T-cell (primary cell): ENCODE measurements around the gene ZBTB3. TPM values are rescaled to one million over a fixed set of nuclear protein-coding genes. Genes with fewer than 3 reads are reported as not detected.
A peak's percentile ranks its signal among the peaks of the same experiment; 100 is the strongest.

ENCODE experiments used
- ATAC-seq, 4 experiments: fragments of 200-7000 bp in 3 of 4; fragments of 150-1000 bp in 1 of 4; cut with Tn5 transposase; replicated peaks in 1 of 4; 1 replicate in 3 of 4; 2 replicates in 1 of 4; pipeline ENCODE4 v1.10.0; 2021; ENCODE audit warnings: moderate library complexity in 3 of 4, mild to moderate bottlenecking in 2 of 4, moderate number of reproducible peaks in 1 of 4
- CTCF ChIA-PET, 2 donors: fragments of 300-600 bp; sonication (Branson Sonifier 250); formaldehyde crosslinking; loops; one replicate each; lab custom pipeline; 2022; ENCODE audit warnings: antibody characterized with exemption in 2 of 2; lab: Charles Lee
- POLR2A ChIA-PET, 2 donors: fragments of 300-600 bp; sonication (Branson Sonifier 250); formaldehyde crosslinking; loops; one replicate each; lab custom pipeline; 2022; ENCODE audit warnings: antibody characterized with exemption in 2 of 2; lab: Charles Lee
- DNase-seq, 35 experiments: peaks; one replicate each; pipeline versions ENCODE4 v3.0.0 to v3.0.0-alpha.2; 2013 to 2023
- H3K27ac ChIP-seq: one replicate; pipeline ENCODE4 v1.5.1; 2013; ENCODE audit warnings: low read length
- H3K27me3 ChIP-seq, 2 experiments: replicated peaks in 1 of 2; 1 replicate in 1 of 2; 2 replicates in 1 of 2; pipeline versions ENCODE4 v1.6.1 to v1.7.0; 2013; ENCODE audit warnings: low read length in 1 of 2, mixed read lengths in 1 of 2; ENCODE audit not compliant: control insufficient read depth in 2 of 2, insufficient read depth in 2 of 2; ENCODE audit errors: extremely low read depth in 1 of 2
- H3K36me3 ChIP-seq, 2 donors: 1 replicate in 1 of 2; 2 replicates in 1 of 2; pipeline versions ENCODE4 v1.6.1 to v1.7.0; 2013; ENCODE audit warnings: low read length in 1 of 2; ENCODE audit not compliant: control insufficient read depth in 2 of 2, insufficient read depth in 1 of 2; ENCODE audit errors: extremely low read depth in 1 of 2
- H3K4me1 ChIP-seq, 2 experiments: 1 replicate in 1 of 2; 2 replicates in 1 of 2; pipeline versions ENCODE4 v1.6.1 to v1.7.0; 2013; ENCODE audit warnings: low read length in 2 of 2, mixed read lengths in 1 of 2; ENCODE audit not compliant: insufficient read depth in 2 of 2, control insufficient read depth in 1 of 2; ENCODE audit errors: extremely low read depth in 1 of 2
- H3K4me3 ChIP-seq, 2 donors: 1 replicate in 1 of 2; 2 replicates in 1 of 2; pipeline versions ENCODE4 v1.5.1 to v1.7.0; 2013; ENCODE audit warnings: mild to moderate bottlenecking in 2 of 2, low read length in 1 of 2, moderate library complexity in 1 of 2; ENCODE audit not compliant: control insufficient read depth in 1 of 2; ENCODE audit errors: extremely low read depth in 1 of 2
- H3K9me3 ChIP-seq: 2 replicates; pipeline ENCODE4 v1.7.0; 2013
- H3K27ac Mint-ChIP-seq, 2 donors: one replicate each; pipeline ENCODE4 v1.8.0; 2020 to 2021; ENCODE audit warnings: mild to moderate bottlenecking in 2 of 2, mixed read lengths in 2 of 2
- H3K27me3 Mint-ChIP-seq, 2 donors: one replicate each; pipeline ENCODE4 v1.8.0; 2021 to 2022; ENCODE audit warnings: mixed read lengths in 2 of 2
- H3K36me3 Mint-ChIP-seq: one replicate; pipeline ENCODE4 v1.8.0; 2021; ENCODE audit warnings: mixed read lengths
- H3K4me1 Mint-ChIP-seq, 3 donors: one replicate each; pipeline ENCODE4 v1.8.0; 2020 to 2022; ENCODE audit warnings: mixed read lengths in 3 of 3, mild to moderate bottlenecking in 1 of 3
- H3K4me3 Mint-ChIP-seq, 3 donors: one replicate each; pipeline ENCODE4 v1.8.0; 2020 to 2022; ENCODE audit warnings: mild to moderate bottlenecking in 3 of 3, mixed read lengths in 3 of 3, moderate library complexity in 3 of 3
- H3K9me3 Mint-ChIP-seq, 3 donors: one replicate each; pipeline ENCODE4 v1.8.0; 2020 to 2022; ENCODE audit warnings: mixed read lengths in 3 of 3
- WGBS: methylation state at CpG from one replicate; pipeline ENCODE4 v1.1.5; 2013; ENCODE audit warnings: missing lambda C conversion rate; ENCODE audit not compliant: insufficient coverage; 5-methylcytosine and 5-hydroxymethylcytosine counted together
- total RNA-seq, 35 experiments: library from RNA in 6 of 35; stranded (reverse) in 6 of 35; fragments of 120-200 nt in 1 of 35; gene quantifications; one replicate each; pipeline versions ENCODE4 v1.2.1 to v1.2.4 and lab custom pipeline; 2013 to 2026

The ZBTB3 gene
- total RNA-seq, 5 donors from 2014 or later (not counting 1 experiment from before 2014, with no cell fraction given): 5.9 to 24.6 (median 22.9) TPM

DNA sequence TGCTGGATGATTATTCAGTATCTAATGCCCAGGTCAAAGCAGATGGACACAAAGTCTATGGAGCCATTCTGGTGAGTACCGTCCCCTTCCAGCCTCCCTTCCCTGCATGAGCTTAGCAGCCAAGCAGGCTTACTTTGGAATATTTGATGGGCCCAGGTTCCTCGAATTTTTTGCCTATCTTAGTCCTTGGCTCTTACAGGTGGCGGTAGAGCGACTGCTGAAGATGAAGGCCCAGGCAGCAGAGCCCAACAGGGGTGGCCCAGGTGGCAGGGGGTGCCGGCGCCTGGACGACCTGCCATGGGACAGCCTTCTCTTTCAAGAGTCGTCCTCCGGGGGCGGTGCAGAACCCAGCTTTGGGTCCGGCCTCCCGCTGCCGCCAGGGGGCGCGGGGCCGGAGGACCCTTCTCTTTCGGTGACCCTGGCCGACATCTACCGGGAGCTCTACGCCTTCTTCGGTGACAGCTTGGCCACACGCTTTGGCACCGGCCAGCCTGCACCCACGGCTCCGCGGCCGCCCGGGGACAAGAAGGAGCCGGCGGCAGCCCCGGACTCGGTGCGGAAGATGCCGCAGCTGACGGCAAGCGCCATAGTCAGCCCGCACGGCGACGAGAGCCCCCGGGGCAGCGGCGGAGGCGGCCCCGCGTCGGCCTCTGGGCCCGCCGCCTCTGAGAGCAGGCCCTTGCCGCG is 32.5 kb upstream of the ZBTB3 start:
- Histone ChIP-seq H3K9me3 (no peaks in the 10 kb centered on the region), H3K27me3 (no peaks in the 10 kb centered on the region), H3K4me1 (peaks cover 14 to 44% of the 10 kb centered on the region in 2 experiments), H3K36me3 (peaks cover 10 to 29% of the 10 kb centered on the region in 2 donors), H3K27ac (peak overlapping the region; percentile 61), H3K4me3 (peak overlapping the region; percentile 85 to 96)
- ATAC-seq: peak; percentile 69 to 76 (median 72)
- POLR2A ChIA-PET: interaction anchor here (0.6 to 4.0 kb wide), 10 partner anchors 14 to 121 kb away, joined by 3 to 23 read pairs (median 5); partner anchors contain the start of genes C11orf98 (in 1 of the 2), CSKMT (in 1 of the 2), HNRNPUL2 (in 1 of the 2) and STX5 (in 1 of the 2)
- no peaks in the 10 kb centered on the region for H3K27me3 Mint-ChIP-seq
- peak; percentile 55 to 91 (median 76) for DNase-seq
- H3K9me3 Mint-ChIP-seq: no peaks in the 10 kb centered on the region
- peak overlapping the region; percentile 82 to 91 (median 85) for H3K4me3 Mint-ChIP-seq
- H3K36me3 Mint-ChIP-seq: peaks cover 16% of the 10 kb centered on the region
- 2% methylated on average over 51 of the region's 51 CpGs for WGBS
- CTCF ChIA-PET: interaction anchor here (0.6 to 3.4 kb wide), 26 partner anchors 12 to 362 kb away, joined by 3 to 32 read pairs (median 4); partner anchors contain the start of genes C11orf98 (in 1 of the 2), CSKMT (in 1 of the 2), HNRNPUL2 (in 1 of the 2) and NXF1 (in 1 of the 2)
- H3K27ac Mint-ChIP-seq: peak overlapping the region; percentile 93 to 95
- H3K4me1 Mint-ChIP-seq: peaks cover 34 to 45% (median 42%) of the 10 kb centered on the region in 3 donors

DNA sequence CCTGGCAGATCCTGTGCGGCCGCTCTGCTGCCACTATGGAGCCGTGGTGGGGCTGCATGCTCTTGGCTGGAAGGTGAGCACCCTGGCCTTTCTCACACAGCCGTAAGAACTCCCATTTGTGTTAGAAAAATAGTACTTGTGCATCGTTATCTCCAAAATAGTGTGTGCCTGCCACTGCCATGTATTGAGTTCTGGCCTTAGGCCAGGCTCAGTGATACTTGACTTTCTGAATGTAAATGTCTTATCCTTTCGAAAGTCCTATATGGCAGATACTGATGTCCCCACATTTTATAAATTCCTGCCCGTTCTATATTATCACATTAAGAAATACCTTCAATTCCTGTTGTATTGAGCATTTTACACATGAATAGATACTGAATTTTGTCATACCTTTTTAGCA is 28.8 kb upstream of the ZBTB3 start:
- Histone ChIP-seq H3K27ac (no peak overlapping the region), H3K4me1 (peaks cover 7 to 12% of the 10 kb centered on the region in 2 experiments), H3K9me3 (no peaks in the 10 kb centered on the region), H3K36me3 (peaks cover 11 to 17% of the 10 kb centered on the region in 2 donors), H3K4me3 (no peak overlapping the region), H3K27me3 (no peaks in the 10 kb centered on the region)
- Mint-ChIP-seq H3K4me1 (peaks cover under 1 to 14% (median 11%) of the 10 kb centered on the region in 3 donors), H3K27ac (peak overlapping the region in 1 of 2 donors; percentile 6), H3K4me3 (no peak overlapping the region), H3K36me3 (peaks cover 16% of the 10 kb centered on the region), H3K27me3 (no peaks in the 10 kb centered on the region), H3K9me3 (no peaks in the 10 kb centered on the region)
- DNase-seq (no peak), ATAC-seq (no peak)
- 100% methylated on average over 4 of the region's 7 CpGs for WGBS
- ChIA-PET POLR2A (no interaction called here), CTCF (no interaction called here)

DNA sequence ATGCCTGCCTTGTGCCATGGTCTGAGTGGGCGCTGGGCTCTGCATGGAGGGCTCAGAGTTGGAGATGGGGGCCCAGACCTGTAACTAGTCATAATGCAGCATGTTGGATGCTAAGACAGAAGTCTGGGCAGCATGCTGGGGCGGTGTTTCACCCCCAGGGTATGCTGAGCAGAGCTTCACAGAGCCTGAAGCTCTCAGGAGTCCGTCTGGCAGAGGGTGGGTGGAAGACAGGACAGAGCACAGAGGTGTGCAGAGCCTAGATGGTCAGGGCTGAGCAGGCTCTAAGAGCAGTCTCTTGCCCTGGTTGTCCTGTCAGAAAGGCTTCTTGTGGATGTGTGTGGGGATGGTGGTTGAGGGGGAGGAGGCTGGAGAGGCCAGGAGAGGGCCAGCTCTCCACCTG is 24.5 kb upstream of the ZBTB3 start:
- ChIA-PET POLR2A (no interaction called here), CTCF (no interaction called here)
- Histone ChIP-seq H3K4me3 (no peak overlapping the region), H3K36me3 (peaks cover 22 to 29% of the 10 kb centered on the region in 2 donors), H3K27ac (no peak overlapping the region), H3K9me3 (no peaks in the 10 kb centered on the region), H3K4me1 (peaks cover 0 to 9% of the 10 kb centered on the region in 2 experiments), H3K27me3 (no peaks in the 10 kb centered on the region)
- 90% methylated on average over 2 of the region's 3 CpGs for WGBS
- DNase-seq (no peak), ATAC-seq (no peak)
- H3K36me3 Mint-ChIP-seq: peaks cover 27% of the 10 kb centered on the region
- no peak overlapping the region for H3K4me3 Mint-ChIP-seq
- no peaks in the 10 kb centered on the region for H3K9me3 Mint-ChIP-seq
- peak overlapping the region in 1 of 2 donors; percentile 45 for H3K27ac Mint-ChIP-seq
- H3K27me3 Mint-ChIP-seq: no peaks in the 10 kb centered on the region
- H3K4me1 Mint-ChIP-seq: peaks cover 0 to 10% (median 5%) of the 10 kb centered on the region in 3 donors

DNA sequence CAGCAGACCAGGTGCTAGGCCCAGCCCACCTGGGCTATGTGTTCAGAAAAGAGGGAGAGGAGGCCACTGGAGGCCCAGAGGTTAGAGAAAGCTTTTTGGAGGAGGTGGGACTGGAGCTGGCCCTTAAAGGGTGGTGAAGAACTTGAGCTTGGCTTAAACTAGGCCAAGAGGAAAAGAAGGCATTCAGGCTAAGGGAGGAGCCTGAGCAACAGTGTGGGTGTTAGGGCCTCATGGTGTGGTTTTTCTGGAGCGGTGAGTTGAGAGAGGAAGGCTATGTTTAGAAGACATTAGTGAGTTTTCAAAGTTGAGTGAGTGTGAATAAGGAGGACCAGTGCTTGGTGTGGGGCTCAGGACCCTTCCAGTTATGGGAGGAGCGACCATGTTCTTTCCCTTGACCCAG is 23.4 kb upstream of the ZBTB3 start:
- H3K27ac ChIP-seq: no peak overlapping the region
- Mint-ChIP-seq H3K27me3 (no peaks in the 10 kb centered on the region), H3K4me3 (no peak overlapping the region), H3K36me3 (peaks cover 20% of the 10 kb centered on the region), H3K4me1 (peaks cover 0 to 10% (median 5%) of the 10 kb centered on the region in 3 donors), H3K9me3 (no peaks in the 10 kb centered on the region), H3K27ac (peak overlapping the region; percentile 3 to 68)
- peaks cover 0 to 12% of the 10 kb centered on the region in 2 experiments for H3K4me1 ChIP-seq
- peak in 1 of 4 experiments; percentile 19 for ATAC-seq
- CTCF ChIA-PET: no interaction called here
- POLR2A ChIA-PET: no interaction called here
- 53% methylated on average over 2 of the region's 2 CpGs for WGBS
- H3K9me3 ChIP-seq: no peaks in the 10 kb centered on the region
- no peak overlapping the region for H3K4me3 ChIP-seq
- DNase-seq: no peak
- peaks cover 16 to 24% of the 10 kb centered on the region in 2 donors for H3K36me3 ChIP-seq
- H3K27me3 ChIP-seq: no peaks in the 10 kb centered on the region

DNA sequence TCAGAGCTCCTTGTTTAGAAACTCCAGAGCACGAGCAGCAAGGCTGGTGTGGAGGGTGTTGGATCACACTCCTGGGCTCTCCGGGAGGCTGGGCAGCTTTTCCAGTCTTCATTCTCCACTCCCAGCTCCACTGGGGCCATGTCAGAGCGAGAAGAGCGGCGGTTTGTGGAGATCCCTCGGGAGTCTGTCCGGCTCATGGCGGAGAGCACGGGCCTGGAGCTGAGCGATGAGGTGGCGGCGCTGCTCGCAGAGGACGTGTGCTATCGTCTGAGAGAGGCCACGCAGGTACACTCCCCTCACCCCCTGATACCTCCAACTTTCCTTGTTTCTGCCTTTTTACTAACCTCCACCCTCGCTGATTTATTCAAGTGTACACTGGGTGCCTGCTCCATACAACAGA is 21.7 kb upstream of the ZBTB3 start:
- H3K36me3 ChIP-seq: peaks cover 12 to 20% of the 10 kb centered on the region in 2 donors
- 98% methylated on average over 11 of the region's 17 CpGs for WGBS

DNA sequence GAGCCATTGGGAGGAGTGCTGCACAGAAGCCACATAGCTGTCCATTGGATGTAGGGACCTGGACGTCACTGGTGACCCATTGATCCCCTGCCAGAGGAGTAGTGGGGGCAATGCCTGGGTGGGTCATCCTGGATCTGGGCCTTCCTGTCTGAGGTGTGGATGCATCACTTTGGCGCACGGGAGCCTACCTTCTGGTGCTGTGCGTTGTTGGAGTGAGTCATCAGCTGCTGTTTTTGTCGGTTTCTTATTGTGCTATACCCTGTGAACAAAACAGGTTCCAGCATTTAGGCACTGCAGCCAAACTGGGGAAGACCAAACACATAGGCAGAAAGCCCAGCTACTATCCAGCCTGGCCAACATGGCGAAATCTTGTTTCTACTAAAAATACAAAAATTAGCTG is 20.4 kb upstream of the ZBTB3 start:
- no peak overlapping the region for H3K4me3 Mint-ChIP-seq
- ATAC-seq (no peak), DNase-seq (no peak)
- Histone ChIP-seq H3K27ac (no peak overlapping the region), H3K9me3 (no peaks in the 10 kb centered on the region), H3K4me3 (no peak overlapping the region), H3K36me3 (peaks cover 12 to 20% of the 10 kb centered on the region in 2 donors), H3K27me3 (no peaks in the 10 kb centered on the region), H3K4me1 (peaks cover 8 to 35% of the 10 kb centered on the region in 2 experiments)
- WGBS: 92% methylated on average over 4 of the region's 6 CpGs
- H3K4me1 Mint-ChIP-seq: peaks cover 24 to 33% (median 27%) of the 10 kb centered on the region in 3 donors
- H3K9me3 Mint-ChIP-seq: no peaks in the 10 kb centered on the region
- H3K27me3 Mint-ChIP-seq: no peaks in the 10 kb centered on the region
- ChIA-PET CTCF (interaction anchor here (0.6 to 1.1 kb wide), 5 partner anchors 12 to 194 kb away, joined by 3 to 9 read pairs (median 5); no protein-coding TSS in a partner anchor), POLR2A (interaction anchor here in 1 of 2 donors (0.7 kb wide), 1 partner anchor 33 kb away, joined by 8 read pairs; no protein-coding TSS in a partner anchor)
- no peak overlapping the region for H3K27ac Mint-ChIP-seq
- H3K36me3 Mint-ChIP-seq: peaks cover 20% of the 10 kb centered on the region

More for the DNA sequence above, 21.7 kb upstream of the ZBTB3 start:
- H3K27ac ChIP-seq: no peak overlapping the region
- no peak overlapping the region for H3K4me3 Mint-ChIP-seq
- no peak for ATAC-seq
- ChIA-PET POLR2A (interaction anchor here (0.5 to 0.7 kb wide), 5 partner anchors 19 to 184 kb away, joined by 3 to 8 read pairs (median 3); partner anchors contain the start of gene TUT1 (in 1 of the 2)), CTCF (interaction anchor here (0.5 to 0.7 kb wide), 3 partner anchors 45 to 91 kb away, joined by 3 to 4 read pairs (median 3); no protein-coding TSS in a partner anchor)
- no peak for DNase-seq
- no peak overlapping the region for H3K4me3 ChIP-seq
- no peaks in the 10 kb centered on the region for H3K27me3 ChIP-seq
- H3K9me3 Mint-ChIP-seq: no peaks in the 10 kb centered on the region
- no peaks in the 10 kb centered on the region for H3K9me3 ChIP-seq
- H3K27me3 Mint-ChIP-seq: no peaks in the 10 kb centered on the region
- H3K4me1 ChIP-seq: peaks cover 5 to 24% of the 10 kb centered on the region in 2 experiments
- peaks cover 20% of the 10 kb centered on the region for H3K36me3 Mint-ChIP-seq
- no peak overlapping the region for H3K27ac Mint-ChIP-seq
- peaks cover 13 to 21% (median 16%) of the 10 kb centered on the region in 3 donors for H3K4me1 Mint-ChIP-seq
